Measurements from ENCODE around the gene SIM2. TPM values are rescaled to one million over a fixed set of nuclear protein-coding genes. Genes with fewer than 3 reads are reported as not detected.

The SIM2 gene
- total RNA-seq, 1 experiment from 2014 or later = not detected

DNA sequence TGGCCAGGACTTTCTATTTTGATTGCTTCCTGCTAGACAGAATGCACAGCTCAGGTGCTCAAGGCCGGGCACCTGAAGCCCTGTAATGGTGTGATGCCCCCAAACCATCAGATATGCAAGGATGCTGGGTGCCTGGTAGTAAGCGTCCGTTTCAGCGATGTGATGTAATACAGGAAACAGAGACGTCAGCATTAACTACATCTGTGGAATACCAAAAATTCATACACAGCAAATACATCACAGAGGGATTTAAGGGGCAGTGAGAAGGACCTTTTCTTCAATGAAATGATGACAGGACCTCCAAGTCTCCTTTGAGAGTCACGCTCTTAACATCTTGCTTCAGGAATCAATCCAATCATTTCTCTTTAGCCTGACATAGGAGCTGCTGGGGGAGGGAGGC, 64.4 kb downstream of the SIM2 start:
- no peak overlapping the region for H3K23ac ChIP-seq (ENCODE audit: insufficient read length, low read depth, low read length)
- H2BK20ac ChIP-seq (ENCODE audit: low read depth, low read length, poor library complexity, severe bottlenecking) = no peak overlapping the region
- H3K14ac ChIP-seq (ENCODE audit: insufficient read depth, low read length) = no peak overlapping the region
- TF ChIP-seq, protein P1, sequence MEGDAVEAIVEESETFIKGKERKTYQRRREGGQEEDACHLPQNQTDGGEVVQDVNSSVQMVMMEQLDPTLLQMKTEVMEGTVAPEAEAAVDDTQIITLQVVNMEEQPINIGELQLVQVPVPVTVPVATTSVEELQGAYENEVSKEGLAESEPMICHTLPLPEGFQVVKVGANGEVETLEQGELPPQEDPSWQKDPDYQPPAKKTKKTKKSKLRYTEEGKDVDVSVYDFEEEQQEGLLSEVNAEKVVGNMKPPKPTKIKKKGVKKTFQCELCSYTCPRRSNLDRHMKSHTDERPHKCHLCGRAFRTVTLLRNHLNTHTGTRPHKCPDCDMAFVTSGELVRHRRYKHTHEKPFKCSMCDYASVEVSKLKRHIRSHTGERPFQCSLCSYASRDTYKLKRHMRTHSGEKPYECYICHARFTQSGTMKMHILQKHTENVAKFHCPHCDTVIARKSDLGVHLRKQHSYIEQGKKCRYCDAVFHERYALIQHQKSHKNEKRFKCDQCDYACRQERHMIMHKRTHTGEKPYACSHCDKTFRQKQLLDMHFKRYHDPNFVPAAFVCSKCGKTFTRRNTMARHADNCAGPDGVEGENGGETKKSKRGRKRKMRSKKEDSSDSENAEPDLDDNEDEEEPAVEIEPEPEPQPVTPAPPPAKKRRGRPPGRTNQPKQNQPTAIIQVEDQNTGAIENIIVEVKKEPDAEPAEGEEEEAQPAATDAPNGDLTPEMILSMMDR (conservative IDR thresholded peaks at IDR 0.05) = no peak
- H4K8ac ChIP-seq (replicated peaks; ENCODE audit: insufficient read length, low read depth, low read length) = no peak overlapping the region
- Mint-ChIP-seq H3K36me3 (ENCODE audit: insufficient read depth in 1 of 3, low read depth in 3 of 3) (peaks cover 0 to 2% (median 0%) of the 10 kb centered on the region in 3 experiments; a peak in 1 of 7 replicates), H3K4me1 (peaks cover 13 to 21% of the 10 kb centered on the region in 2 experiments), H3K9me3 (no peaks in the 10 kb centered on the region), H3K27me3 (ENCODE audit: low read depth) (no peaks in the 10 kb centered on the region), H3K4me3 (no peak overlapping the region), H3K27ac (no peak overlapping the region; a peak in 1 of 7 replicates)
- no CpG with 5 or more reads among the region's 6 CpGs for WGBS (ENCODE audit: extremely low coverage, insufficient read length, low lambda C conversion rate)
- H2BK120ac ChIP-seq (ENCODE audit: low read depth, low read length, poor library complexity, severe bottlenecking) = no peak overlapping the region
- H3K56ac ChIP-seq (ENCODE audit: insufficient read length, low read depth, low read length) = no peak overlapping the region
- DNase-seq = no peak
- H3K4me1 ChIP-seq (ENCODE audit: insufficient read depth, low read length) = no peaks in the 10 kb centered on the region; the same call in 1 of the 2 replicates
- no peak overlapping the region for H3K18ac ChIP-seq (ENCODE audit: insufficient read length, low read depth, low read length)
- no peak overlapping the region for H3K9ac ChIP-seq (ENCODE audit: extremely low read depth, insufficient read length, low read length)
- H3K27ac ChIP-seq (ENCODE audit: insufficient read length, low read depth, low read length) = no peak overlapping the region
- no peaks in the 10 kb centered on the region for H3K23me2 ChIP-seq (ENCODE audit: insufficient read length, low read depth, low read length, poor library complexity, severe bottlenecking)
- no peak overlapping the region for H2AK5ac ChIP-seq (ENCODE audit: insufficient read length, low read length)
- no peak overlapping the region for H3T11ph ChIP-seq (ENCODE audit: low read length)
- H4K20me1 ChIP-seq (ENCODE audit: control insufficient read depth, insufficient read depth, insufficient read length) = no peaks in the 10 kb centered on the region
- no peak overlapping the region for H2BK15ac ChIP-seq (ENCODE audit: low read depth, low read length)
- no peak overlapping the region for H3K4me2 ChIP-seq (ENCODE audit: insufficient read depth, insufficient read length, low read length)
- H2BK12ac ChIP-seq (ENCODE audit: insufficient read length, low read depth, low read length) = no peak overlapping the region
- no peak overlapping the region for H4K91ac ChIP-seq (ENCODE audit: insufficient read length, low read depth, low read length)
- no peaks in the 10 kb centered on the region for H3K27me3 ChIP-seq (ENCODE audit: insufficient read depth, low read length)
- H4K5ac ChIP-seq (ENCODE audit: insufficient read length, low read depth, low read length) = no peak overlapping the region
- H3K4ac ChIP-seq (ENCODE audit: low read depth, low read length) = no peak overlapping the region
- H3K79me1 ChIP-seq (ENCODE audit: insufficient read depth, low read depth, low read length, poor library complexity, severe bottlenecking) = no peaks in the 10 kb centered on the region
- no peaks in the 10 kb centered on the region for H3K79me2 ChIP-seq (ENCODE audit: insufficient read depth, low read length)
- H2BK5ac ChIP-seq (ENCODE audit: insufficient read length, low read length) = no peak overlapping the region
- H3K9me3 ChIP-seq (ENCODE audit: control insufficient read depth, low read depth, low read length) = no peaks in the 10 kb centered on the region
- H2AFZ ChIP-seq (ENCODE audit: low read length) = no peak overlapping the region

Measured in H9 (cell line).